Mesenchymal stem cell (in vitro differentiated cells and primary cell): ENCODE results near the gene PTPRCAP.

Experiments
- DNase-seq: peaks from one replicate; pipeline ENCODE4 v3.0.0-alpha.2; 2013
- H2AFZ ChIP-seq: one replicate; pipeline ENCODE4 v1.6.1; 2013; ENCODE audit warnings: low read depth, mild to moderate bottlenecking, control low read depth, inconsistent platforms, low read length, moderate library complexity
- H2AK5ac ChIP-seq: 2 replicates; pipeline ENCODE4 v1.6.1; 2013; ENCODE audit warnings: low read length, moderate library complexity, mild to moderate bottlenecking, inconsistent platforms; ENCODE audit not compliant: severe bottlenecking
- H2BK120ac ChIP-seq: one replicate; pipeline ENCODE4 v1.6.1; 2013; ENCODE audit warnings: low read depth, mild to moderate bottlenecking, inconsistent platforms, low read length, moderate library complexity
- H2BK12ac ChIP-seq, 2 experiments: one replicate each; pipeline ENCODE4 v1.6.1; 2013; ENCODE audit warnings: inconsistent platforms in 2 of 2, low read length in 2 of 2, mild to moderate bottlenecking in 2 of 2, moderate library complexity in 2 of 2, control low read depth in 1 of 2
- H2BK15ac ChIP-seq: one replicate; pipeline ENCODE4 v1.6.1; 2013; ENCODE audit warnings: mild to moderate bottlenecking, low read depth, inconsistent platforms; ENCODE audit not compliant: poor library complexity, severe bottlenecking
- H2BK5ac ChIP-seq: 2 replicates; pipeline ENCODE4 v1.6.1; 2013; ENCODE audit warnings: low read depth, mild to moderate bottlenecking, low read length, control low read depth, inconsistent platforms; ENCODE audit not compliant: poor library complexity, severe bottlenecking
- H3K14ac ChIP-seq, 2 experiments: one replicate each; pipeline ENCODE4 v1.6.1; 2013; ENCODE audit warnings: inconsistent platforms in 2 of 2, low read length in 2 of 2, control low read depth in 1 of 2, mild to moderate bottlenecking in 1 of 2, moderate library complexity in 1 of 2
- H3K18ac ChIP-seq, 2 experiments: one replicate each; pipeline ENCODE4 v1.6.1; 2013; ENCODE audit warnings: inconsistent platforms in 2 of 2, low read length in 2 of 2, control low read depth in 1 of 2, low read depth in 1 of 2, mild to moderate bottlenecking in 1 of 2
- H3K23ac ChIP-seq, 2 experiments: one replicate each; pipeline ENCODE4 v1.6.1; 2013; ENCODE audit warnings: inconsistent platforms in 2 of 2, low read length in 2 of 2, mild to moderate bottlenecking in 2 of 2, moderate library complexity in 2 of 2, control low read depth in 1 of 2
- H3K27ac ChIP-seq: 2 replicates; pipeline ENCODE4 v1.5.1; 2013; ENCODE audit warnings: mild to moderate bottlenecking, moderate library complexity, low read length, control low read depth, inconsistent platforms; ENCODE audit not compliant: poor library complexity, severe bottlenecking
- H3K27me3 ChIP-seq, 2 experiments: 2 replicates each; pipeline versions ENCODE4 v1.6.1 to v1.7.0; 2013; ENCODE audit warnings: low read length in 2 of 2, mild to moderate bottlenecking in 2 of 2, moderate library complexity in 2 of 2, control low read depth in 1 of 2, inconsistent platforms in 1 of 2; ENCODE audit not compliant: control insufficient read depth in 1 of 2, insufficient read depth in 1 of 2
- H3K36me3 ChIP-seq, 2 experiments: 2 replicates each; pipeline versions ENCODE4 v1.6.1 to v1.7.0; 2013; ENCODE audit warnings: low read length in 2 of 2, control low read depth in 1 of 2, inconsistent platforms in 1 of 2, low read depth in 1 of 2, mild to moderate bottlenecking in 1 of 2; ENCODE audit not compliant: insufficient read depth in 2 of 2, control insufficient read depth in 1 of 2
- H3K4ac ChIP-seq, 2 experiments: one replicate each; pipeline ENCODE4 v1.6.1; 2013; ENCODE audit warnings: inconsistent platforms in 2 of 2, low read length in 2 of 2, mild to moderate bottlenecking in 2 of 2, moderate library complexity in 2 of 2, control low read depth in 1 of 2, low read depth in 1 of 2
- H3K4me1 ChIP-seq: 2 replicates; pipeline ENCODE4 v1.6.1; 2013; ENCODE audit warnings: low read depth, low read length, control low read depth; ENCODE audit not compliant: control insufficient read depth, insufficient read depth
- H3K4me2 ChIP-seq: 2 replicates; pipeline ENCODE4 v1.6.1; 2013; ENCODE audit warnings: low read length, mild to moderate bottlenecking, inconsistent platforms; ENCODE audit not compliant: poor library complexity, severe bottlenecking
- H3K4me3 ChIP-seq, 2 experiments: 2 replicates each; pipeline versions ENCODE4 v1.5.1 to v1.7.0; 2013; ENCODE audit warnings: low read length in 2 of 2, mild to moderate bottlenecking in 2 of 2, control low read depth in 1 of 2, low read depth in 1 of 2; ENCODE audit not compliant: insufficient read depth in 1 of 2
- H3K79me1 ChIP-seq: replicated peaks from 2 replicates; pipeline ENCODE4 v1.6.1; 2013; ENCODE audit warnings: mild to moderate bottlenecking, control low read depth, low read length, inconsistent platforms; ENCODE audit not compliant: poor library complexity, severe bottlenecking
- H3K9ac ChIP-seq: 2 replicates; pipeline ENCODE4 v1.7.0; 2013; ENCODE audit warnings: mild to moderate bottlenecking, low read length, moderate library complexity
- H3K9me3 ChIP-seq: 2 replicates; pipeline ENCODE4 v1.7.0; 2013; ENCODE audit warnings: mild to moderate bottlenecking, low read length; ENCODE audit not compliant: control insufficient read depth
- H4K8ac ChIP-seq: one replicate; pipeline ENCODE4 v1.6.1; 2013; ENCODE audit warnings: inconsistent platforms, mild to moderate bottlenecking, low read length, moderate library complexity
- H4K91ac ChIP-seq: one replicate; pipeline ENCODE4 v1.6.1; 2013; ENCODE audit warnings: mild to moderate bottlenecking, low read length, inconsistent platforms
- WGBS: methylation state at CpG from one replicate; pipeline ENCODE4 v1.1.7; 2013; ENCODE audit warnings: mixed read lengths; 5-methylcytosine and 5-hydroxymethylcytosine counted together

Gene PTPRCAP

DNA sequence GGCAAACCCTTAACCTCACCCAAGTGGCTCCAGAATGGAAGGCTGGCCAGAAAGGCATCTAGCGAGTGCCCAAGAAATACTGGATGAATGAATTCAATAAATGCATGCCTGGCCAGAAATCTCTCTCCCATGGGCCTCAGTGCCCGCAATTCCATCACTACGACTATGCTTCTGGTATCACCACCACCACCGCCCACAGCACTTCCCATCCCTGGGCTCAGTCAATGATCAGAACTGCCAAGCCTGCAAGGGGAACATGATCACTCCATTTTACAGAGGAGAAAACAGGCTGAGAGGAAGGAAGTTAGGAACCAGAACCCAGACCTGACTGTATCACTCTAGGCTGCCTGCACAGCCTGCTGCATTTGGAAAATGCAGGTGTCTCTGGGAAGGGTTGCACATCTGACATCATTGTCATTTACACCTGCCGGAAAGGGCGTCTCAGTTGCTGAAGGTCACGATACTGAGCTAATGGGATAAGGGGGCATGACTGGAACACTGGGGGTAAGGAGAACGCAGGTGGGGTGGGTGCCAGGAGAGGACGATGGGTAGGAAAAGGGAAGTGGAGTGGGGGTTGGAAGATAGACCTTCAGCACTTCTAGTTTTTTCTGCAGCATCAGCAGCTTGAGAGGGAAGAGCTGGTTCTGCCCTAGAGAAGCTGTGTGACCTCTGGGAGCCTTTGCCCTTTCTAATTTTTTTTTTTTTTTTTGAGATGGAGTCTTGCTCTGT is 11.8 kb upstream of the PTPRCAP start:
- H2BK5ac ChIP-seq = no peak overlapping the region
- H3K36me3 ChIP-seq = no peaks in the 10 kb centered on the region
- H3K14ac ChIP-seq = no peak overlapping the region
- H3K27me3 ChIP-seq = peaks cover 0 to 7% of the 10 kb centered on the region in 2 experiments
- H3K18ac ChIP-seq = no peak overlapping the region
- H3K23ac ChIP-seq = no peak overlapping the region
- WGBS = 87% methylated on average over 9 of the region's 9 CpGs
- no peak overlapping the region for H2BK120ac ChIP-seq
- no peaks in the 10 kb centered on the region for H3K4me1 ChIP-seq
- H3K27ac ChIP-seq = no peak overlapping the region
- H2AFZ ChIP-seq = no peak overlapping the region
- no peak overlapping the region for H3K4ac ChIP-seq
- H2BK12ac ChIP-seq = no peak overlapping the region
- no peak overlapping the region for H3K9ac ChIP-seq
- H3K4me3 ChIP-seq = no peak overlapping the region
- no peaks in the 10 kb centered on the region for H3K9me3 ChIP-seq
- H4K8ac ChIP-seq = no peak overlapping the region
- H2BK15ac ChIP-seq = no peak overlapping the region
- DNase-seq = no peak
- peaks cover 1% of the 10 kb centered on the region for H3K79me1 ChIP-seq
- no peak overlapping the region for H4K91ac ChIP-seq
- H3K4me2 ChIP-seq = no peak overlapping the region
- no peak overlapping the region for H2AK5ac ChIP-seq

DNA sequence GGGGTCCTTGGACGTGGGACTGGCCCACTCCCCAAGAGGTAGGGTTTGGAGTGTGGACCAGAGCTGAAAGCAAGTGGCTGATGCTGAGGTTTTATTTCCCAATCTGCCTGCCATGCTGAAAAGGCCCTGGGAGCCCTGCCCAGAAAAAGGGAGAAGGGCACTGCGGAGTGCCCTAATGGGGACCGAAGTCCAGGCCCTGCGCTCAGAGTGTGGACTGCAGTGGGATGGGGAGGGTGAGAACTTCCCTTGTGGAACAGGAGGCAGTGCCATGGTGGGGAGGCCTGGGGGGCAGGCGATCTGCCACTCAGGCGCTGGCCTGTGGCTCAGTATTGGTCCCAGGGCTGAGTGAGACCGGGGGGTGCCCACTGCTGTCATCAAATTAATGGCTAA is 10.7 kb upstream of the PTPRCAP start:
- Histone ChIP-seq H2BK12ac (no peak overlapping the region), H3K9ac (no peak overlapping the region), H3K4ac (peak overlapping the region in 1 of 2 experiments; percentile 16), H2BK15ac (no peak overlapping the region), H3K27me3 (peaks cover 0 to 7% of the 10 kb centered on the region in 2 experiments), H3K14ac (no peak overlapping the region), H3K9me3 (no peaks in the 10 kb centered on the region), H3K4me3 (no peak overlapping the region), H4K8ac (no peak overlapping the region), H3K79me1 (peaks cover 1% of the 10 kb centered on the region), H3K36me3 (no peaks in the 10 kb centered on the region), H3K27ac (no peak overlapping the region), H4K91ac (no peak overlapping the region), H2BK5ac (no peak overlapping the region), H3K18ac (no peak overlapping the region), H3K4me2 (no peak overlapping the region), H2BK120ac (no peak overlapping the region), H3K4me1 (no peaks in the 10 kb centered on the region), H2AFZ (no peak overlapping the region), H2AK5ac (no peak overlapping the region), H3K23ac (no peak overlapping the region)
- DNase-seq = no peak
- WGBS = 93% methylated on average over 7 of the region's 7 CpGs

DNA sequence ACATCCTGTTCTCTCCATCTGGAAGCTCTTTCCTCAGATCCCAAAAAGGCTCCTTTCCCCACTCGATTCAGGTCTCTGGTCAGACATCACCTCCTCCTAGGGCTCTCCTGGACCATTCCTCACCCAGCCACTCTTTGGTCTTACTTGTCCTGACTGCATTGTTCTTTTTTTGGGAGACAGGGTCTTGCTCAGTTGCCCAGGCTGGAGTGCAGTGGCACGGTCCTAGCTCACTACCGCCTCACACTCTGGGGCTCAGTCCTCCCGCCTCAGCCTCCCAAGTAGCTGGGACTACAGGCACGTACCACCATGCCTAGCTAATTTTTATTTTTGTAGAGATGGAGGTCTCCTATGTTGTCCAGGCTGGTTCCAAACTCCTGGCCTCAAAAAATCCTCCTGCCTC is 8.0 kb upstream of the PTPRCAP start:
- H4K8ac ChIP-seq = no peak overlapping the region
- no peak for DNase-seq
- H3K18ac ChIP-seq = no peak overlapping the region
- H3K36me3 ChIP-seq = peaks cover 16 to 22% of the 10 kb centered on the region in 2 experiments
- no peak overlapping the region for H3K4me2 ChIP-seq
- no peak overlapping the region for H3K27ac ChIP-seq
- H3K4ac ChIP-seq = no peak overlapping the region
- H3K27me3 ChIP-seq = no peaks in the 10 kb centered on the region
- no peak overlapping the region for H2AFZ ChIP-seq
- H3K9ac ChIP-seq = no peak overlapping the region
- H2BK12ac ChIP-seq = no peak overlapping the region
- H2BK5ac ChIP-seq = no peak overlapping the region
- H3K23ac ChIP-seq = no peak overlapping the region
- no peak overlapping the region for H2AK5ac ChIP-seq
- no peak overlapping the region for H3K4me3 ChIP-seq
- no peak overlapping the region for H3K14ac ChIP-seq
- no peak overlapping the region for H2BK15ac ChIP-seq
- H3K79me1 ChIP-seq = peaks cover 1% of the 10 kb centered on the region
- H4K91ac ChIP-seq = no peak overlapping the region
- no peak overlapping the region for H2BK120ac ChIP-seq
- 92% methylated on average over 1 of the region's 5 CpGs for WGBS
- H3K4me1 ChIP-seq = peaks cover 23% of the 10 kb centered on the region
- no peaks in the 10 kb centered on the region for H3K9me3 ChIP-seq

DNA sequence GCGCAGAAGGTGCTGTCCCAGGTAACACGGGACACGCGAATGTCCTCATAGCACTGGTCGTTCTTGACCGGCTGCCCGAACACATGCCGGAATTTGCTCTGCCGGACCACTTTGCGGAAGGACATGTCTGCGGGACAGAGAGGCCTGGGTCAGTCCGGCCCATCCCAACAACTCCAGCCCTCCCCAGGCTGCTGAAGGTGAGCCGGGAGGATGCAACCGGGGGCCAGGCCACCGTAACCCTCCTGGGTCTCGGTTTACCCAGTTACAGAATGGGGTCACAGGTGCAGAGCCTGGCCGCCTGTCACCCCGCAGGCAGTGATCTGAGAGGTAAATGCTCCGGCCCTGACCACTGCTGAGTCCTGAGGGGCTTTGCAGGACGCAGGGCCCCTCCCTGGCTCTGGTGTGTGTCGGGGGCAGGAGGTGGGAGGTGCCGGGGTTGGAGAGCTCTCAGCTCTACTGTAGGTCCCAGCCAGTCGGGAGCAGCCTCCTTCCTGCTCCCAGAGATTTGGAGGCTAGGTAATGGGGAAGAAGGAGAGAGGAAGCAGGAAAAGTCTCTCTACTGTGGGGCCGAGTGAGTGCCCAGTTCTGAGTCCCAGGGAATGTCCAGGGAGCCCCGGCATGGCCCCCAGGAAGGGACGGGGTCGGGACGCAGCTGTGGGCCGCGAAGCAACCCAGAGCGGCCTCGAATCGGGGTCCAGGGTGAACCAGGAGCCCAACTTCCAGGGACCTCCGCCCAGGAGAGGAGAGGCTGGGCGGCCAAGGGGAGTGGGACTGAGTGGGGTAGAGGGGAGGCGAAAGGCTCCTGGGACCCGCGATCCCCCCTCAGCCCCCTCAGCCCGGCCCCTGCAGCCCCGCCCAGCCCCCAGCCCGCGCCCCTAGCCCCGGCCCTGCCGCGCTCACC is 5.3 kb upstream of the PTPRCAP start:
- Histone ChIP-seq H3K23ac (no peak overlapping the region), H3K4ac (peak overlapping the region in 1 of 2 experiments; percentile 19), H3K36me3 (peaks cover 35 to 50% of the 10 kb centered on the region in 2 experiments), H3K4me3 (peak overlapping the region; percentile 64 to 90), H2AFZ (no peak overlapping the region), H3K27me3 (no peaks in the 10 kb centered on the region), H2BK15ac (peak overlapping the region; percentile 0), H2BK120ac (peak overlapping the region; percentile 37), H2AK5ac (peak overlapping the region; percentile 35), H3K14ac (peak overlapping the region in 1 of 2 experiments; percentile 12), H4K91ac (peak overlapping the region; percentile 14), H3K9ac (peak overlapping the region; percentile 91), H3K79me1 (peaks cover 1% of the 10 kb centered on the region), H3K18ac (peak overlapping the region; percentile 41 to 71), H3K4me2 (peak overlapping the region; percentile 89), H3K4me1 (peaks cover 50% of the 10 kb centered on the region), H3K9me3 (no peaks in the 10 kb centered on the region), H2BK5ac (no peak overlapping the region), H4K8ac (peak overlapping the region; percentile 47), H2BK12ac (no peak overlapping the region), H3K27ac (peak overlapping the region; percentile 24)
- 48% methylated on average over 30 of the region's 45 CpGs for WGBS
- peak; percentile 12 for DNase-seq
